HG03521 (cell line): Measurements from ENCODE around the gene GSTM5.
"Not testable (repeated sequence)": the region's sequence is repeated elsewhere in the genome, so short reads cannot be mapped to it uniquely, and the experiment has no call there.

ENCODE experiments used
- ATAC-seq: cut with Tn5 transposase; IDR thresholded peaks from one replicate; pipeline ENCODE4 v1.9.1; 2021; ENCODE audit warnings: mild to moderate bottlenecking, moderate library complexity; ENCODE audit not compliant: unreplicated experiment

The GSTM5 gene

DNA sequence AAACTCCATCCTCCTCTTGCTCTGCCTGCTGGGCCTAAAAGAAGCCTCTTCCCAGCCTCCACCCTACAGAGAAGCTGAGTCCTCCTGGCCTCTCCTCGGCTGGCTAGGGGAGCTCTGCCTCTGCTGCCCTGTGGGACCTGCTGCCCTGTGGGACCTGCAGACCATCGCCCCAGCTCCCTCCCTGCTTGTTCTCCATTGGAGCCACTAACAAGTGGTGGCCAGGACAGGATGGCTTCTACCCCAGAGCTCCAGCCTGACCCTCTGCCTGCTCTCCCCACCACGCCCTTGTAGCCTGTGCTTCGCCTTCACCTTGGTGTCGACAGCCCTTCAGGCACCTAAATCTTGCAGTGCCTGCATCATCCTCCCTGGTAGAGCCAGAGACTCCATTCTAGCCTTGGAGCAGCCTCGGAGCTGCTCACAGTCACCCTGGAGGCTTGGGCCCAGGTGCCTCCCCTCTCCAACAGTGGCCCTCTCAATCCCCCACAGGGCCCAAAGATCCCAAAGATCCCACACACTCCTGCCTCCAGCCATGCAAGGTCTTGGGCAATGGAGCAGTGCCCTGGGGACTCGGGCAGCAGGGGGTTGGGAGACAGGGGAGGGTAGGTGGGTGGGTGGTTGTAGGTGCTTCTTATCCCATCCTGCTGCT is 48.7 kb downstream of the GSTM5 start:
- ATAC-seq = no peak

DNA sequence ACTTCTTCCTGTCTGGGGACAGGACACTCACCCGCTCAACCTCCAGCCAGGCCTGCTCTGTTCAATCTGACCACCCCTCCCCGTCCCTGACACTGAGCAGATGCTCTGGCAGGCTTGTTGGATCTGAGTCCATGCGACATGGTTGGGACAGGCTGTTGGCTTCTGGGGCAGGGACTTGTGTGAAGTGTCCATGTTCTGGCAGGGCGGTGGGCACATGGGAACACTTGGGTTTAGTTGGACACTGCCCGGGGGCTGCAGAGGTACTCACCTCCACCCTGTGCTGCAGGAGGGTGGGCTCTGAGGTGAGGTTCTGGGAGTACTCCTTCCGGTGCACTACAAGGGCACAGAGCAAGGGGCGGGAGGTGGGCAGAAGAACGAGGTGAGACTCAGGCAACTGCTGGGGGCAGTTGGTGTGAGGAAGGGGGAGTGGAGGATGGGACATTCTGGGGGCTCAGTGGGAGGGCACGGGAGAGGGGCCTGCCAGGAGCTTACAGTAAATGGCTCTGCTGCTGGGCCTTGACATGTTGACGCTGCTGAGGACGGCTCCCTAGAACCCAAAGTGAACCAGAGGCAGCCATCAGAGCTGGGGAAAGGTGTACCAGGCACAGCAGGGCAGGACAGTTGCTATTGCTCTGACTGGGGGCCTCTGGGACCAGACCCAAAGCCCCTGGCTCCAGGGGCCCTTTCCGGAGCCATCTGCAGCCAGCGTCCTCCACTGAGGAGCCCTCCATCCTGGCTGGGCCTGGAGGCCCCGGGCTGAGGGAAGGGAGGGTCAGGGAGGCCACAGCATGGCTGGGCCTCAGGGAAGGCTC is 49.4 kb downstream of the GSTM5 start:
- no peak for ATAC-seq

DNA sequence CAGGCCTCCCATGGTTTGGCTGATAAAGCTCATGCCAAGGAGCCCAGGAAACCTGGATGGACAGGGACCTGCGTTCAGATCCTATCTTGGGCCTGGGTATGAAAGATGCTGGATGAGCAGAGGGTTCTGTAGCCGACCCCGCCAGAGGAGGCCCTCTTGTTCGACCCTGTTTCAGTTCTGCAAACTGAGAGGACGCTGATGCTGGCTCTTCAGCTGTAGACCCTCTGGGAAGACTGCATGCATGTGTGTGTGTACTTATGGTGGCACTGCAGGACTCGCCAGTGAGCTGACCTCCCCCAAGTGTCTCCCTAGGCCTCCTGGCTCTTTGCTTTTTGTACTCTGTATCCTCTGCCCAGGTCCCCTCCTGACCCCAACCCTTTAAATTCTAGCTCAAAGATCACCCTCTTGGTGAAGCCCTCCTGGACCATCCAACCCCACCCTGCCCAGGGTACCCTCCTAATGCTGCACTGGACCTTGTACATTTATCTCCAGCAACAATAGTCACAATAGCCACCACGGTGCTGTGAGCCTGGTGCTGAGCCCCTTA is 50.1 kb downstream of the GSTM5 start:
- no peak for ATAC-seq

DNA sequence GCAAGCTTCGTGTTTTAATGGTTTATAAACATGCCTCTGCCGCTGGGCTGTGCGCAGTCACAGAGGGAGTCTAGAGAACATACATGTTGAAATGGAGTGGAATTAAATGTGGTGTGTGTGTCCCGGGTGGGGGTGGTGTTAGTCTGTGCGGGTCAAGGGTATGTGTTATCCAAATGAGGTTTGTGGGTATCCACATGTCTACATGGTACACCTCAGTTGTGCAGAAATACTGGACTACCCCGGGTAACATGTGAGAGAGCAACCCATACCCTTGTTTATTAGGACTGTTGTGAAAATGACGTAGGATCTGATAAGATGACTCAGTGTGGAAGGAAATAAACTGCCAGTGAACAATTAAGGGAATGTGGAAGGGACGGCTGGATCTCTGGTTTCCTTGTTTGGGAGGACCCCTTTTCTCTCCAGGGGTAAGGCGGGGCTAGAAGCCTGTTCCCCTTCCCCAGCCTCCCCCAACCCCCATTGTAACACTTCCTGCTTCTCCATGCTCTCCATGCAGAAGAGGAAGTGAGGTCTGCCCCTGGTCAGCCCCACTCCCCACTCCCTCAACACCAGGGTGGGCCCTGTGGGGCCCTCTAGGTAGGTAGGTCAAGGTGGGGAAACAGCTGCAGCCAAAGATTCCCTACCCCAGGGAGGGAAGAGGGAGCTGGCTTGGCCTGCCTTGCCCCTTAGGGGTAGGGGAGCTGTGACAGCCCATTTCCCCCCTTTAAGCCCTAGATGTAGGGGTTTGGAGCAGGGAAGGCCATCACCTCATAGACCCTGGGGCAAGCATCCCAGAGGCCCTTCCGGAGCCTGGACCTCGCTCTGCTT is 51.0 kb downstream of the GSTM5 start:
- ATAC-seq = no peak

DNA sequence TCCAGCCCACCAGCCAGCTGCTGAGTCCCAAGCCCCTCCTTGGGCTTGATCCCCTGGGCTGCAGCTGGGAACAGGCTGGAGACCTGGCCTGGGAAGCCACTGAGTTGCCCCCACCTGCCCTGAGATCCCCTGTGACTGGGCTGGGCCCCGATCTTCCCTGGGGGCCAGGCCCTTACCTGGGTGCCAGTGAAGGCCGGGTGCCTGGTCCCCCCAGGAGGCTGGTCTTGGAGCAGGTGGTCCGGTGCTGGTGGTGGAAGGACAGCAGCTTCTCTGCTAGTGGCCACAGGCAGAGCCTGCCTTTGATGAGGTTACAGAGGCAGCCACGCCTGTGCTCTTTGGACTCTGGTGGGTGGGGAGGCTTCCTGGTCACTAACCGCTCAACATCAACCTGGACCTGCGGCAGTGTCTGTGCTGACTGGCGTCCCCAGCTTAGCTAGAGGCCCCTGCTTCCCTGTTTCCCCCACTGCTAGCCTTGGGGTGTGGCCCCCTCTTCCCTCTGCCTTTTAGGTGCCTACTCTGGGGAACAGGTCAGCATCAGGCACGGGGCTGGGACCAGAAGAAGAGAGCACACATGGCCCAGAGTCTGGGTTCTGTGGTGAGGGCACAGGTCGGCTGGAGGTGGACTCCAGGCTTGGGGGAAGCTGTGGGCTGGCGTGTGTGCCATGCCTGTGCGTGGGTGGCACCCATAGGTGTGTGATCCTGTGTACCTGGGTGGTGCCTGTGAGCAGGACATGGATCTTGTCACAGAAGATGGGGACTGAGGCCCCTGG is 51.8 kb downstream of the GSTM5 start, which contains the start of gene EPS8L3:
Gene EPS8L3, minus strand, starts transcription at position 278 of the 770 bp plus-strand sequence. CDS start 2,174 bp downstream, outside the sequence.
- ATAC-seq = no peak

GRCh38 chr1:109764561-109765482 is 52.8 kb downstream of the GSTM5 start:
- no peak for ATAC-seq

- ATAC-seq = no peak
Observed at GRCh38 chr1:109765483-109765815, 53.4 kb downstream of the GSTM5 start.

- no peak for ATAC-seq
Observed at GRCh38 chr1:109765896-109766615, 54.0 kb downstream of the GSTM5 start.

DNA sequence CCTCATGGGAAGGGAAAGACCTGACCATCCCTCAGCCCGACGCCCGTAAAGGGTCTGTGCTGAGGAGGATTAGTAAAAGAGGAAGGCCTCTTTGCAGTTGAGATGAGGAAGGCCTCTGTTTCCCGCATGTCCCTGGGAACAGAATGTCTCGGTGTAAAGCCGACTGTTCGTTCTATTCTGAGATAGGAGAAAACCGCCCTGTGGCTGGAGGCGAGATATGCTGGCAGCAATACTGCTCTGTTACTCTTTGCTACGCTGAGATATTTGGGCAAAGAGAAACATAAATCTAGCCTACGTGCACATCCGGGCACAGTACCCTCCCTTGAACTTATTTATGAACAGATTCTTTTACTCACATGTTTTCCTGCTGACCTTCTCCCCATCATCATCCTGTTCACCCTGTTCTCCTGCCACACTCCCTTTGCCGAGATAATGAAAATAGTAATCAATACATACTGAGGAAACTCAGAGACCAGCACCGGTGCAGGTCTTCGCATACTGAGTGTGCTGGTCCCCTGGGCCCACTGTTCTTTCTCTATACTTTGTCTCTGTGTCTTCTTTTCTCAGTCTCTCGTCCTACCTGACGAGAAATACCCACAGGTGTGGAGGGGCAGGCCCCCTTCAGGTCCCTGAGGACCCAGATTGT is 55.1 kb downstream of the GSTM5 start:
- ATAC-seq = not testable (repeated sequence)
